Activated CD4-positive, alpha-beta memory T cell treated with anti-CD3 and anti-CD28 coated beads for 36 hours (primary cell): ENCODE results near the gene ITPR1. TPM values are rescaled to one million over a fixed set of nuclear protein-coding genes. Genes with fewer than 3 reads are reported as not detected.

Source experiments
- CTCF ChIA-PET: fragments of 350-600 bp; sonication (Branson Sonifier 250); formaldehyde crosslinking; loops from one replicate; lab custom pipeline; 2021; ENCODE audit warnings: antibody characterized with exemption, inconsistent platforms; lab: Charles Lee
- POLR2A ChIA-PET: fragments of 350-600 bp; sonication (Branson Sonifier 250); formaldehyde crosslinking; loops from one replicate; lab custom pipeline; 2021; ENCODE audit warnings: antibody characterized with exemption; lab: Charles Lee
- DNase-seq: peaks from one replicate; pipeline ENCODE4 v3.0.0-alpha.2; 2020
- H3K27ac Mint-ChIP-seq: one replicate; pipeline ENCODE4 v1.8.0; 2021; ENCODE audit warnings: mixed read lengths
- H3K27me3 Mint-ChIP-seq: one replicate; pipeline ENCODE4 v1.8.0; 2021; ENCODE audit warnings: mixed read lengths
- H3K36me3 Mint-ChIP-seq: one replicate; pipeline ENCODE4 v1.8.0; 2021; ENCODE audit warnings: mixed read lengths
- H3K4me1 Mint-ChIP-seq: one replicate; pipeline ENCODE4 v1.8.0; 2021; ENCODE audit warnings: low read depth, mixed read lengths
- H3K4me3 Mint-ChIP-seq: one replicate; pipeline ENCODE4 v1.8.0; 2021; ENCODE audit warnings: mild to moderate bottlenecking, mixed read lengths
- H3K9me3 Mint-ChIP-seq: one replicate; pipeline ENCODE4 v1.8.0; 2021; ENCODE audit warnings: mixed read lengths
- intact Hi-C: fragments of 100-400 bp; cut with micrococcal nuclease; formaldehyde crosslinking; loops from one replicate; pipeline ENCODE4 v1.15.1; 2023
- total RNA-seq, 2 experiments: library from RNA; stranded (reverse); gene quantifications; one replicate each; pipeline ENCODE4 v1.2.3, GENCODE V29; 2021

Gene ITPR1
- total RNA-seq, 2 experiments from 2014 or later, result 49.1 to 53.1 TPM

DNA sequence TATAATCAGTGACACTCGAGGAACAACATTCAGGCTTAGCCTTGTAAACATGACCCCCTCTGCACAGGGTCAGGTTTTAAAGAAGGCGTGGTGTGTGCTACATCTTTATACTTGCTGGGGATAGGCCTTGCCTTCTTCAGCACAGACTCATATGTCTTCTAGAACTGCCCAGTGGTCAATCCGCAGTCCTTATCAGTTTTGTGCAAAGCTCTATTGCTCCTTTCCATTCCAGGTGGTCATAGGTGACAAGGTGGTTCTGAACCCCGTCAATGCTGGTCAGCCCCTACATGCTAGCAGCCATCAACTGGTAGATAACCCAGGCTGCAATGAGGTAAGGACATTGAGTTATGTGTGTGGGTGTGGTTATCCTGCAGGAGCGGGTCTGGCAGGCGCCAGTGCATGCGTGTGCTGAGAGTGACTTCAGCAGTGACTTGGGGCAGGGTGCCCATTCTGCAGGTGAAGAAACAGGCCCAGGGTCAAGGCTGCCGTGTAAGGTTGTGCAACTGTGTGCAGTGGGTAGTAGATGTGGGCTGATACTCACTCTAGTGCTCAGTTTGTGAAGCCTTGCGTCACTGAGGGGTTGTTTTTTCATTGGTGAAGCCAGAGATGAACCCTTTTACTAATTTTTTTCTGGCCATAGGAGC, 150.9 kb downstream of the ITPR1 start:
- intact Hi-C loops, result no loop called here
- POLR2A ChIA-PET, result no interaction called here
- CTCF ChIA-PET, result no interaction called here
- no peaks in the 10 kb centered on the region for H3K27me3 Mint-ChIP-seq
- H3K27ac Mint-ChIP-seq, result no peak overlapping the region
- DNase-seq, result no peak
- H3K36me3 Mint-ChIP-seq, result peaks cover 26% of the 10 kb centered on the region
- peaks cover 7% of the 10 kb centered on the region for H3K4me1 Mint-ChIP-seq
- H3K4me3 Mint-ChIP-seq, result no peak overlapping the region
- H3K9me3 Mint-ChIP-seq, result no peaks in the 10 kb centered on the region

DNA sequence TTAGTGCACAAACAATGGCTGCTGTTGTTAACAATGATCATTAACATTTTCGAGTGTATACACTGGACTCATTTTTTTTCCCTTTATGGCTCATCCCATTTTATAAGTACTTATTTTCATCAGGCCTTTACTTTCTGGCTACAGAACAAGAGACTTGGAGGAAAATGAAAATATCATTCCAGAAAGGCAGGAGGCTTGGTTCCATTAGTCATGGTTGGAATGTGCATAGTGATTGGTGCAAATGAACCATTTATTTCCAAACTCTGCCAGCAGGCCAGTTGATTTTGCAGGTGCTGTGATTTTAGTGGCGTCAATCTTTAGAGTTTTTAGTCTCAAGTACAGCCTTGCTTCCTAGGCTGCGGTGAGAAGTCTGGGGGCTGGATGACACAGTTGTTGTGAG, 151.8 kb downstream of the ITPR1 start:
- POLR2A ChIA-PET, result no interaction called here
- Mint-ChIP-seq H3K36me3 (peaks cover 35% of the 10 kb centered on the region), H3K9me3 (no peaks in the 10 kb centered on the region), H3K4me3 (no peak overlapping the region), H3K4me1 (peaks cover 7% of the 10 kb centered on the region), H3K27ac (no peak overlapping the region), H3K27me3 (no peaks in the 10 kb centered on the region)
- CTCF ChIA-PET, result interaction anchor here (1.3 kb wide), 1 partner anchor 12 kb away, joined by 4 read pairs; no protein-coding TSS in a partner anchor
- intact Hi-C loops, result no loop called here
- DNase-seq, result no peak

DNA sequence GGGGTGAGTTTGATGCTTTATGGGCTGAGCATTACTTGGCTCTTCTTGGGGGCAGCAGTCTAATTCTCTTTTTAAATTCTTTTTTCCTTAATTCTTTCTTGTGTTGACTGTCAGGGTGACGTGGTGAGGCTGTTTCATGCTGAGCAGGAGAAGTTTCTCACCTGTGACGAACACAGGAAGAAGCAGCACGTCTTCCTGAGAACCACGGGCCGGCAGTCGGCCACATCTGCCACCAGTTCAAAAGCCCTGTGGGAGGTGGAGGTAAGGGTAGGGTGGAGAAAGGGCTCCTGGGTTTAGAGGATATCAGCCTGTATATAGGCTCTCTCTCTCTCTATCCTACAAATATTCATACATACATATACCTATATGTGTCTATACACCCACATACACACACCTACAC, 152.3 kb downstream of the ITPR1 start:
- intact Hi-C loops, result no loop called here
- no peak overlapping the region for H3K27ac Mint-ChIP-seq
- H3K4me3 Mint-ChIP-seq, result no peak overlapping the region
- CTCF ChIA-PET, result interaction anchor here (1.3 kb wide), 1 partner anchor 12 kb away, joined by 4 read pairs; no protein-coding TSS in a partner anchor
- POLR2A ChIA-PET, result no interaction called here
- peak; percentile 40 for DNase-seq
- peaks cover 7% of the 10 kb centered on the region for H3K4me1 Mint-ChIP-seq
- no peaks in the 10 kb centered on the region for H3K9me3 Mint-ChIP-seq
- H3K27me3 Mint-ChIP-seq, result no peaks in the 10 kb centered on the region
- H3K36me3 Mint-ChIP-seq, result peaks cover 37% of the 10 kb centered on the region

DNA sequence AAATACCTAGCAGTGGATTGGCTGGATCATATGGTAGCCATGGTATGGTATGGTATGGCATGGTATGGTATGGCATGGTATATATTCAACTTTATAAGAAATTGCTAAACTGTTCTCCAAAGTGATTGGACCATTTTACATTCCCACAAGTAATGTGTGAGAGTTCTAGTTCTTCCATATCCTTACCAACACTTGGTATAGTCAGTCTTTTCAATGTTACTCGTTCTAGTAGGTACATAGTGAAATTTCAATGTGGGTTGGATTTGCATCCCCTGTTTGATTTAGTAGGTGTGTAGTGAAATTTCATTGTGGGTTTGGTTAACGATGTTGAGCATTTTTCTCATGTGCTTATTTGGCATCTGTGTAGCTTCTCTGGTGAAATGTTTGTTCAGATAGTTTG, 154.3 kb downstream of the ITPR1 start:
- Mint-ChIP-seq H3K4me3 (no peak overlapping the region), H3K27me3 (no peaks in the 10 kb centered on the region), H3K4me1 (peaks cover 10% of the 10 kb centered on the region), H3K9me3 (no peaks in the 10 kb centered on the region), H3K36me3 (peaks cover 47% of the 10 kb centered on the region), H3K27ac (no peak overlapping the region)
- ChIA-PET POLR2A (no interaction called here), CTCF (no interaction called here)
- DNase-seq, result no peak
- intact Hi-C loops, result no loop called here

DNA sequence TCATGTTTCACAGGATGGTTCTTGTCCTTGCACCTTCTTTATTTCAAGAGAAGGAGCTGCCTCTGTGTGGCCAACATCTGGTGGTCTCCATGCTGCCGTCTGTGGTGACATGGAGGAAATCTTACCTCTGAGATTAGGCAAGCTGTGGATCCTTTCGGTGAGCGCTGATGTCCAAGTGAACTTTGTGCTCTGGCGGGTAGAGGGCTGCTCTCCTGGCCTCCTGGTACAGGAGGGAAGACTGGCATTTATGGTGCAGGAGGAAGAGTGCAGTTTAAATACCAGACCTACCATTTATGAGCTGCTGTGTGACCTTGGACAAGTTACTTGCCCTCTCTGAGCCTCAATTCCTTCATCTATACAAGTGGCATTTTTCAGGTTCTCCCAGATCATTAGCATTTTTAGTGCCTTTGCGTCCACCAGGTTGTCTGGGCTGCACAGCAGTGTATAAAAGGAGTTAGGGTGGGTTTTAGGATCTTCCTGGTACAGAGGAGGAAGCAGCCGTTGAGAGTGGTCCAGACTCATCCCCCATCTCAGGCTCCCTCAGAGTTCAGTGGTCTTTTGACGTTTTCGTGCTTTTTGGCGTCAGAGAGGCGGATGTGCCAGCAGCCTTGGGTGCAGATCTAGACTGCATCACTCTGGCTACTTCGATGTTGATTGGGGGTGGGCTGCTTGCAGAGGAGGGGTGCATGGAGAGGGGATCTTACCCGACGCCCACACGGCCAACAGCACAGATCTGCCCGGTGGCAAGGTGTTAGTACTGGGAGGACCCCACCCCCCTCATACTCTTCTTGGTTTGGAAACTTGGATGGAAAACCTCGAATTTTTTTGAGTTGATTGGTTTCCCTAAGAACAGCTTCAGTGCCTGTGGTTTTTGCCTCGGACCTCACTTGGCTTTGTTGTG, 162.2 kb downstream of the ITPR1 start:
- no peaks in the 10 kb centered on the region for H3K9me3 Mint-ChIP-seq
- POLR2A ChIA-PET, result no interaction called here

DNA sequence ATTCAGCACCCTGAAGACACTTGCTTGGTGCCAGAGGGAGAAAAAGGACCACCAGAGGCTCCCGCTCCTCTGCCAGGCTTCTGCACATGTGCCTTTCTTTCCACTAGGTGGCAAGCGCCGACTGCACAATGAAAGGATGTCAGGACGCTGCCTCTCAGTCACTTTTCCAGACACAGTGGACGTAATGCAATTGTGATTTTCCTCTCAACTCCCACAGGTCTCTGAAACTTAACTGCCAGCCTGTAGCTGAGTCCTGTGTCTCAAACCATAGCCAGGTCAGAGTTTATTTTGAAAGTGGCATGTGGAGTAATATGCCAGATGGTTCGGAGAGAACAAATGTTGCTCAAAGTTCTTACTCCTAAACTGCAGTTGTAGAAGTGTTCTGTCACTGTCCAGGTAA, 162.9 kb downstream of the ITPR1 start:
- ChIA-PET POLR2A (no interaction called here), CTCF (interaction anchor here (0.9 kb wide), 1 partner anchor 305 kb away, joined by 3 read pairs; no protein-coding TSS in a partner anchor)
- Mint-ChIP-seq H3K27ac (no peak overlapping the region), H3K27me3 (no peaks in the 10 kb centered on the region), H3K9me3 (no peaks in the 10 kb centered on the region), H3K4me3 (no peak overlapping the region), H3K36me3 (peaks cover 17% of the 10 kb centered on the region), H3K4me1 (no peaks in the 10 kb centered on the region)
- intact Hi-C loops, result no loop called here
- no peak for DNase-seq

More for the DNA sequence above, 162.2 kb downstream of the ITPR1 start:
- DNase-seq, result no peak
- H3K4me1 Mint-ChIP-seq, result peaks cover 4% of the 10 kb centered on the region
- H3K27me3 Mint-ChIP-seq, result no peaks in the 10 kb centered on the region
- intact Hi-C loops, result no loop called here
- H3K27ac Mint-ChIP-seq, result no peak overlapping the region
- no peak overlapping the region for H3K4me3 Mint-ChIP-seq
- CTCF ChIA-PET, result no interaction called here
- peaks cover 21% of the 10 kb centered on the region for H3K36me3 Mint-ChIP-seq

DNA sequence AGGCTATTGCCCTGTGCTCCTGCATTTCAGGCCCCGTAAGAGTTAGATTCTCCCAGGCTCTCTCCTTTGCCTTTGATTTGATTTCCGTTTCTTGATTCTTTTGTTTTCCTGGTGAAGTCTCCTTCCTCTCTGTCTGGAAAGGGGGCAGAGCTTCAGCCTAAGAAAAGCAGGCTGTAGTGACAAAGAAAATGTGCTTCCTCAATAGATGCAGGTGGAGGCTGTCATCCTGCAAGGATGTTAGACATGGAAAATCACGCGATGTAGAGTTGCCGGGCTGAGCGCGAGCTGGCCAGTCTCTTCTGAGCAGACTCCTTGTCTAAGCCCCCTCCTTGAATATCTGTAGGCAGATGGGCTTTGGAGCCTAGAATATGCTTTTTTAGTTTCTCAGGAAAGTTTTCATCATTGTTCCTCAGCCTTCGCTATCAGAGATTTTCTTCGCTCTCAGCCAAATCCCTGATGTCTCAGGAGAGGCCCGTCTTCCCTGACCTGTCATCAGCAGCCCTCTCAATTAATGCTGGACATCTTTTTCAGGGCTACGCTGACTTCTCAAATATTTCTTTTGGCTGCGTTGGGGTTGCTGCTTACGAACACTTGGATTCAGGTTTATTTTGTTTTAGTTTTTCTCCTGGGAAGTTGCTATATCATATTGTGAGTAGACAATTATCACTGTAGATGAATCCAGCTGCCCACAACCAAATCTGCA, 163.6 kb downstream of the ITPR1 start:
- ChIA-PET CTCF (interaction anchor here (0.6 to 0.9 kb wide), 2 partner anchors 305 to 306 kb away, joined by 3 read pairs; no protein-coding TSS in a partner anchor), POLR2A (no interaction called here)
- no peak for DNase-seq
- H3K27ac Mint-ChIP-seq, result no peak overlapping the region
- H3K27me3 Mint-ChIP-seq, result no peaks in the 10 kb centered on the region
- no peaks in the 10 kb centered on the region for H3K9me3 Mint-ChIP-seq
- intact Hi-C loops, result no loop called here
- H3K4me1 Mint-ChIP-seq, result no peaks in the 10 kb centered on the region
- H3K36me3 Mint-ChIP-seq, result peaks cover 15% of the 10 kb centered on the region
- H3K4me3 Mint-ChIP-seq, result no peak overlapping the region

DNA sequence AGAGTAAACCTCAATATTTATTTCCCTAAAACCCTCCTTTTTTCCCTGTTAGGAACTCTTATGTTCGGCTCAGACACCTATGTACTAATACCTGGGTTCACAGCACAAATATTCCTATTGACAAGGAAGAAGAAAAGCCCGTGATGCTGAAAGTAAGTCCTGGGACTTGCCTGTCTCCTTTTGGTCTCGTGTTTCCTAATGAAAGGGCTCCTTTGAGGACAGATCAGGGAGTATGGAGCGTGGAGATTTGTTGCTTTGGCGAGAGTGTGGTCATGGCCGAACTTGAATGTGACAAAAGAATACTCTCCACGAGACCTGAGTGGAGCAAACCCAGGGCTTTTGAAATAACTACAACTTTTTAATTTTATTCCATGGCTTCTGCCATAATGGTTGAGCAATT, 167.8 kb downstream of the ITPR1 start:
- intact Hi-C loops, result no loop called here
- Mint-ChIP-seq H3K4me3 (no peak overlapping the region), H3K27me3 (no peaks in the 10 kb centered on the region), H3K4me1 (no peaks in the 10 kb centered on the region), H3K27ac (no peak overlapping the region), H3K36me3 (peaks cover 18% of the 10 kb centered on the region), H3K9me3 (no peaks in the 10 kb centered on the region)
- no peak for DNase-seq
- ChIA-PET CTCF (no interaction called here), POLR2A (no interaction called here)

DNA sequence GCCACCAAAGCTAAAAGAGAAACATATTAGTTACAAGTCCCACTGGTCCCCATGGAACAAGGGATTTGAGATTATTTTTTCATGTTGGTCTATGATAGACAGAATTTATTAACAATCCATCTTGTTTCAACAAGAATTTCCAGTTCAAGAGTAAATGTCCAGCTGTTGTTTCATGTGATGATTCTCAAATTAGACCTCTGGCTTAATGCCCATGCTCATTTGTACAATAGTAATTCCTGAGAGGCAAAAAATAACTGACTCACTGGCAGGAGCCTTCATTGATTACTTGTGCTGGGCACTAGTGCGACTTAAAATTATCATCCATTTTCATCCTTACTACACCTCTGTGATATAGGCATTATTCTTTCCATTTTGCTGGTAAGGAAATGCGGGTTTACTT, 171.3 kb downstream of the ITPR1 start:
- Mint-ChIP-seq H3K27me3 (no peaks in the 10 kb centered on the region), H3K4me3 (no peak overlapping the region), H3K9me3 (no peaks in the 10 kb centered on the region), H3K27ac (no peak overlapping the region), H3K36me3 (peaks cover 34% of the 10 kb centered on the region), H3K4me1 (no peaks in the 10 kb centered on the region)
- POLR2A ChIA-PET, result no interaction called here
- no peak for DNase-seq
- intact Hi-C loops, result no loop called here
- CTCF ChIA-PET, result no interaction called here

DNA sequence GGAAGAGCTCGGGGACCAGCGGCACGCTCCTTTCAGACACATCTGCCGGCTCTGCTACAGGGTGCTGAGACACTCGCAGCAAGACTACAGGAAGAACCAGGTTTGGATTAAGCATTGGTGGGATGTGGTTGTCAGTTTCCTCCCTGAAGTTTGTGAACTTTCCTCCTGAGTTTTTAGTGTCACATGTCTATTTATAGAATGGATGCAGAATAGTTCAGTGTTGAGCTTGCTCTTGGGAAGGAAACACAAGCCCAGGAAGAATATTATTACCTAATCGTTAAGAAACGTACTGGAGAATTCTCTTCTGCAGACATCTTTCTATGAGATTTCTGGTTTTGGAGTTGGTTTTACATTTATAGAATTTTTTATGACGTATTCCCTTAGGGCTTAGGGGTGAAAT, 172.0 kb downstream of the ITPR1 start:
- intact Hi-C loops, result no loop called here

DNA sequence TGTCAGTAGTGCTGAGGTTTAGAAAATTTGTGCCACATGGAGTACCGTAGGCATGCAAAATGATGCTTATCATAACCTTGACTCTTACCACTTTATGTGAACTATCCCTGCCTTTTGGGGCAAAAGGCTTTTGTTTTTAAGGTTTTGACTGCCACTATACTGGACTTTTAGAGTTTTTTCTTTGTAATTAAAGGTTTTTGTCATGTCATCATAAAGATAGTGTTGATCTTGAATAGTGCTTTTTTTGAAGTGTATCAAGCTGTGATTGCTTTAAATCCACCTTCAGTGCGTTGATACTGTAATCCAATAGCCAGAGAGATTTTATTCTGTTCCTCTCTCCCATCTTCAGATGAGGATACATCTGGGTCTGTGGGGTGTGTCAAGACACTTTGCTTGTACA, 172.9 kb downstream of the ITPR1 start:
- POLR2A ChIA-PET, result no interaction called here
- H3K27me3 Mint-ChIP-seq, result no peaks in the 10 kb centered on the region
- H3K4me1 Mint-ChIP-seq, result no peaks in the 10 kb centered on the region
- intact Hi-C loops, result no loop called here
- H3K4me3 Mint-ChIP-seq, result no peak overlapping the region
- H3K9me3 Mint-ChIP-seq, result no peaks in the 10 kb centered on the region
- DNase-seq, result no peak
- no peak overlapping the region for H3K27ac Mint-ChIP-seq
- CTCF ChIA-PET, result interaction anchor here (1.8 kb wide), 1 partner anchor 32 kb away, joined by 4 read pairs; no protein-coding TSS in a partner anchor
- peaks cover 38% of the 10 kb centered on the region for H3K36me3 Mint-ChIP-seq

More for the DNA sequence above, 172.0 kb downstream of the ITPR1 start:
- DNase-seq, result no peak
- Mint-ChIP-seq H3K9me3 (no peaks in the 10 kb centered on the region), H3K4me3 (no peak overlapping the region), H3K4me1 (no peaks in the 10 kb centered on the region), H3K27ac (no peak overlapping the region), H3K27me3 (no peaks in the 10 kb centered on the region), H3K36me3 (peaks cover 37% of the 10 kb centered on the region)
- POLR2A ChIA-PET, result no interaction called here
- CTCF ChIA-PET, result no interaction called here

DNA sequence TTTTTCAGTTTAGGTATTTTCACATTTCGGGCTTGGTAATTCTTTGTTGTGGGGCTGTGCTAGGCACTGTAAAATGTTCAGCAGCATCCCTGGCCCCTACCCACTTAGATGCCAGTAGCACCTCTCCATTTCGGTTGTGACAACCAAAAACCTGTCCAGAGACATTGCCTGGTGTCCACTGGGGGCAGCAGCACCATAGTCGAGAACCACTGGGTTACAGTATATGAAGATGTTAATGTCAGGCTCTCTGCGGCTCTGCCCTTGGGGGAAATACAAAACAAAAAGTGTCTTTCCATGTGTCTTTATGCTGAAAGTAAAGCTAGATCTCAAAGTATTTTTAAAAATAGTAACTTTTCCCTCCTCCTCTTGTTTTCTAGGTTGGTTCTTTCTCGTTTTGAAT, 177.2 kb downstream of the ITPR1 start:
- Mint-ChIP-seq H3K4me3 (no peak overlapping the region), H3K36me3 (peaks cover 48% of the 10 kb centered on the region), H3K27ac (no peak overlapping the region), H3K9me3 (no peaks in the 10 kb centered on the region), H3K4me1 (no peaks in the 10 kb centered on the region), H3K27me3 (no peaks in the 10 kb centered on the region)
- ChIA-PET POLR2A (no interaction called here), CTCF (interaction anchor here (1.0 kb wide), 1 partner anchor 36 kb away, joined by 3 read pairs; no protein-coding TSS in a partner anchor)
- intact Hi-C loops, result no loop called here
- DNase-seq, result no peak
